ENCODE data around the gene DENND10. TPM values are rescaled to one million over a fixed set of nuclear protein-coding genes. Genes with fewer than 3 reads are reported as not detected.
"Not testable (repeated sequence)": the region's sequence is repeated elsewhere in the genome, so short reads cannot be mapped to it uniquely, and the experiment has no call there.

DENND10 gene
- total RNA-seq, 2 experiments from 2014 or later = 19.9 to 22.9 TPM

- POLR2A ChIA-PET = interaction anchor here (0.6 kb wide), 1 partner anchor 119 kb away, joined by 4 read pairs; no protein-coding TSS in a partner anchor
Observed at GRCh38 chr10:119151601-119152000, 47.7 kb downstream of the DENND10 start.

GRCh38 chr10:119153041-119153440 lies 49.1 kb downstream of the DENND10 start:
- POLR2A ChIA-PET = interaction anchor here (1.0 kb wide), 1 partner anchor 9 kb away, joined by 7 read pairs; no protein-coding TSS in a partner anchor
- CTCF ChIA-PET = no interaction called here

More at GRCh38 chr10:119151601-119152000, 47.7 kb downstream of the DENND10 start:
- CTCF ChIA-PET = not testable (repeated sequence)

GRCh38 chr10:119153661-119154060 lies 49.7 kb downstream of the DENND10 start:
- ChIA-PET POLR2A (interaction anchor here (1.0 kb wide), 1 partner anchor 8 kb away, joined by 7 read pairs; no protein-coding TSS in a partner anchor), CTCF (no interaction called here)

- ChIA-PET POLR2A (interaction anchor here (0.5 to 0.7 kb wide), 2 partner anchors 49 to 84 kb away, joined by 3 to 7 read pairs; no protein-coding TSS in a partner anchor), CTCF (no interaction called here)
Observed at GRCh38 chr10:119159332-119159731, 55.4 kb downstream of the DENND10 start.

GRCh38 chr10:119161680-119162451 lies 58.0 kb downstream of the DENND10 start:
- CTCF ChIA-PET = interaction anchor here (0.9 kb wide), 1 partner anchor 8 kb away, joined by 4 read pairs; no protein-coding TSS in a partner anchor
- POLR2A ChIA-PET = interaction anchor here (1.0 kb wide), 1 partner anchor 9 kb away, joined by 7 read pairs; no protein-coding TSS in a partner anchor

- ChIA-PET POLR2A (no interaction called here), CTCF (no interaction called here)
Observed at GRCh38 chr10:119162452-119163092, 58.7 kb downstream of the DENND10 start.

GRCh38 chr10:119165171-119166117 lies 61.5 kb downstream of the DENND10 start, which contains the start of gene SFXN4:
SFXN4 (minus strand) TSS chr10:119165714; CDS start chr10:119165647, 67 bp downstream.
- ChIA-PET POLR2A (interaction anchor here (0.6 to 2.1 kb wide), 5 partner anchors 11 to 111 kb away, joined by 3 to 10 read pairs (median 6); partner anchors contain the start of gene GRK5), CTCF (interaction anchor here (0.8 to 1.1 kb wide), 3 partner anchors 33 to 377 kb away, joined by 3 to 4 read pairs (median 3); partner anchors contain the start of gene RGS10)

GRCh38 chr10:119166118-119166500 lies 62.2 kb downstream of the DENND10 start:
- ChIA-PET POLR2A (interaction anchor here (1.0 to 2.1 kb wide), 3 partner anchors 10 to 34 kb away, joined by 3 to 10 read pairs (median 7); no protein-coding TSS in a partner anchor), CTCF (no interaction called here)

- CTCF ChIA-PET = no interaction called here
- POLR2A ChIA-PET = interaction anchor here (2.1 kb wide), 1 partner anchor 35 kb away, joined by 10 read pairs; no protein-coding TSS in a partner anchor
Observed at GRCh38 chr10:119166564-119166963, 62.7 kb downstream of the DENND10 start.

GRCh38 chr10:119167041-119167440 lies 63.1 kb downstream of the DENND10 start:
- ChIA-PET CTCF (no interaction called here), POLR2A (interaction anchor here (1.0 kb wide), 1 partner anchor 39 kb away, joined by 3 read pairs; no protein-coding TSS in a partner anchor)

GRCh38 chr10:119174109-119174508 lies 70.2 kb downstream of the DENND10 start:
- POLR2A ChIA-PET = no interaction called here

GRCh38 chr10:119176166-119176565 lies 72.3 kb downstream of the DENND10 start:
- POLR2A ChIA-PET = interaction anchor here (0.6 to 1.4 kb wide), 7 partner anchors 11 to 96 kb away, joined by 3 to 10 read pairs (median 3); partner anchors contain the start of genes GRK5 and SFXN4
- CTCF ChIA-PET = interaction anchor here (1.2 to 1.3 kb wide), 2 partner anchors 44 to 130 kb away, joined by 3 to 4 read pairs; no protein-coding TSS in a partner anchor

More at GRCh38 chr10:119174109-119174508, 70.2 kb downstream of the DENND10 start:
- CTCF ChIA-PET = no interaction called here

- CTCF ChIA-PET = interaction anchor here (0.7 kb wide), 1 partner anchor 267 kb away, joined by 3 read pairs; no protein-coding TSS in a partner anchor
Observed at GRCh38 chr10:119177708-119178371, 73.9 kb downstream of the DENND10 start.

GRCh38 chr10:119178372-119179119 lies 74.6 kb downstream of the DENND10 start, which contains the start of gene PRDX3:
PRDX3 (minus strand) TSS chr10:119178812; CDS start chr10:119178790, 22 bp downstream.
- ChIA-PET CTCF (interaction anchor here (0.9 to 1.6 kb wide), 2 partner anchors 47 to 267 kb away, joined by 3 to 5 read pairs; no protein-coding TSS in a partner anchor), POLR2A (interaction anchor here (0.6 to 1.4 kb wide), 3 partner anchors 28 to 358 kb away, joined by 3 to 8 read pairs (median 4); partner anchors contain the start of gene GRK5)

More at GRCh38 chr10:119177708-119178371, 73.9 kb downstream of the DENND10 start:
- POLR2A ChIA-PET = no interaction called here

GRCh38 chr10:119180850-119181400 lies 77.0 kb downstream of the DENND10 start:
- CTCF ChIA-PET = interaction anchor here (0.7 kb wide), 1 partner anchor 291 kb away, joined by 4 read pairs; no protein-coding TSS in a partner anchor
- POLR2A ChIA-PET = not testable (repeated sequence)

GRCh38 chr10:119183664-119184412 lies 79.9 kb downstream of the DENND10 start:
- CTCF ChIA-PET = interaction anchor here (1.4 kb wide), 1 partner anchor 15 kb away, joined by 7 read pairs; no protein-coding TSS in a partner anchor
- POLR2A ChIA-PET = interaction anchor here (0.6 to 1.0 kb wide), 2 partner anchors 23 kb away, joined by 4 read pairs; partner anchors contain the start of gene GRK5

All from activated CD8-positive, alpha-beta memory T cell treated with anti-CD3 and anti-CD28 coated beads for 36 hours (primary cell).